ENCODE data around the gene TARS1.
"Not testable (repeated sequence)": the region's sequence is repeated elsewhere in the genome, so short reads cannot be mapped to it uniquely, and the experiment has no call there.

Gene TARS1

DNA sequence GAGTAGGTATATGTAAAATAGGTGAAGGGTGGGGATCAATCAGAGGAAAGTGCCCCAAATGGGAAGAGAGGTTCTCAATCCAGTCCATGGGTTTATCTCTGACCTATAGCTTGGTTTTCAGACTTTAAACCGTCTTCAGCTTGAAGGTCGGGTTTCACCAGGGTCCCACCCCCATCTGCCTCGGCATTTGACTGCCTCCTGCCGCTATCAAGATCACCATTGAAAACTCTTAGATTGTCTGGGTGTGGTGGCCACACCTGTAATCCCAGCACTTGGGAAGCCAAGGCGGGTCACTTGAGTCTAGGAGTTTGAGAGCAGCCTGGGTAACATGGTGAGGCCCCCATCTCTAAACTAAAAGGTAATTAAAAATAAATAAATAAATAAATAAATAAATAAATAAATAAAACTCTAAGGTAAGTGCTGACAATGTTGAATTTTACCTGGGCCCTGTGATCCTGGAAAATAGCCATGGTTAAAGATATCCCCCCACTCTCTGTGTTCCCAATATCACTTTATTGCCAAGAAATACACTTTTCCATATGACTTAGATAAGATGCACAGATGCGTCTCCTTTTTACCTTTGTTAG lies 48.8 kb downstream of the TARS1 start:
- DNase-seq, result no peak

DNA sequence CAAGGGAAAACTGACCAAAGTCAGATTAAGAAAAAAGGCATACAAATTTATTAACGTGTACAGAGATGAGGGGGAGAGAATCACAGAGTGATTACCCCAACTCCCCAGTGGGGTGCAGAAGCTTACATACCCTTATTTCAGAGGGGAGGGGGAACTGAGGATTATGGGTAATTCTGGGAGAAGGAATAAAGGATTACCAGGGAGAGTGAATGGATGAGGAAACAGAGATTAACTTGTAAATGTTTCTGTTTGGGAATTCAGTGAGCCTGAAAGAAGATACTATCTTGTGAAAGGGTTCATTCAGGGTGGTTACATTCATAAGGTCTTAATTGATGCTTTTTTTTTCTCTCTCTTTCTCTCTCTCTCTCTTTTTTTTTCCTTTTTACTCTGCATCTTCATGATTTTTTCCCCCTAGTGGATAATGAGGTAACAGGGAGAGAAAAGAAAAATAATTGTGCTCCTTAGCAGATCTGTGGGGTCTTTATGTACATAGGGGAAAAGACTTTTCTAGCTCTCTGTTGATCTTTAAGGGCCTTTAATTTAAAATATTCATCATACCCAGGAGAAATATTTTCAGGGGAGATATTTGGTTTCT lies 49.4 kb downstream of the TARS1 start:
- DNase-seq, result no peak

DNA sequence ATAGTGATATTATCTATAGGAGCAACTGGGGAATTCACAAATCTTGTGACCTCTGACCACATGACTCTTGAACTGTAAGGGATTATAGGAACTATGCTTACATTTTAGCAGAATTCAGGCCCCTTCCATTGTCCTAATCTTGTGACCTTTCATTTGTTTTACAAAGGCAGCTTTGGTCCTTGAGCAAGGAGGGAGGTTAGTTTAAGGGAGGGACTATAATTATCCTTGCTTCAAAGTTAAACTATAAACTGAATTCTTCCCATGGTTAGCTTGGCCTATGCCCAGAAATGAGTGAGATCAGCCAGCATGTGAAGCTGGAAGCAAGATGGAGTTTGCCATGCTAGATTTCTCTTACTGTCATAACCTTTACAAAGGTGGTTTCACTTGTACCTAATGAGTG lies 51.2 kb downstream of the TARS1 start:
- no peak for DNase-seq

DNA sequence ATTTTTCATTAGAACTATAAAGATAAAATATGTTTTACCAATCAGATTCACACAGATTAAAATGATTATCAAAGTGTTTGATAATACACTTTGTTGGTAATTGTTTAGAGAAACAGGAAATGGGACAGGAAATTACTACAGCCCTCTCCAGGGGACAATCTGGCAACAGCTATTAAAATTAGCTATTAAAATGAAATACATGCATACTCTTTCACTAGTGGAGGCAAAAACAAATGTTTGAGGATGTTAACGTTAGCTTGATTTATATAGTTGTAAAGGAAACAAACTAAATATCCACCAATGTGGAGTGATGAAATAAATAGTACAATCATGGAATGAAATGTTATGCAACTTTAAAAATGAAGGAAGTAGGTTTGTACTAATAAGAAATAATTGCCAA lies 53.7 kb downstream of the TARS1 start:
- DNase-seq, result no peak

GRCh38 chr5:33501260-33501659 lies 60.5 kb downstream of the TARS1 start:
- no peak for DNase-seq

DNA sequence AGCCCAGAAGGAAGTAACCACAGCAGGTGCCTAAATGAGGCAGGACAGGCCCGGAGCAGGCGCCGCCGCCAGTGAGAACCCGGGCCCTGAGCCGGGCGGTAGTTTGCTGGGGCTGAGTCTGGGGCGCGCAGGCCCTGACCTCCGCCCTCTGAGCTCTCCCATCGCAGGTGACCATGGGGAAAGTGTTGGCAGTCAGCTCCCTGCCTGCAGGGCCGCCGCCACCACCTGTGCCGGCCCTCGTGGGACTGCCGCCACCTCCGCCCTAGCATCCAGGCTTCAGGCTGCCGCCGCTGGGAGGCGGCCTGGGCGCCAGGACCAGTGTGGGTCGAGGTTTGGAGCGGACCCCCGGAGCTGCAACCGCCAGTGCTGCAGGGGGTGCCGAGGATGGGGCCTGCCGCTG lies 61.1 kb downstream of the TARS1 start:
- DNase-seq, result no peak

GRCh38 chr5:33504570-33504969 lies 63.8 kb downstream of the TARS1 start:
- DNase-seq, result no peak

DNA sequence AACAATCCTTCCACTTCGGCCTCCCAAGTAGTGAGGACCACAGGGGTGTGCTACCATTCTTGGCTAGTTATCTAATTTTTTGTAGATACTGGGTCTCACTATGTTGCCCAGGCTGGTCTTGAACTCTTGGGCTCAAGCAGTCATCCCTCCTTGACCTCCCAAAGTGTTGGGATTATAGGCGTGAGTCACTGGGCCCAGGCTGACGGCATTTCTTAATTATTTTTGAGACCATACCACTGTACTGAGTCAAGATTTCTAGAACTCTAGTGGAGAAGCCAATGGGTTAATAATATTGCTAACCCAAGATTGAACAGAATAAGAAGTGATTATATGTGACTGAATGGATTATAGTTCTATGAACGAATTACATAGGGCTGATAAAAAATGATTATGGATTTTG lies 66.7 kb downstream of the TARS1 start:
- no peak for DNase-seq

DNA sequence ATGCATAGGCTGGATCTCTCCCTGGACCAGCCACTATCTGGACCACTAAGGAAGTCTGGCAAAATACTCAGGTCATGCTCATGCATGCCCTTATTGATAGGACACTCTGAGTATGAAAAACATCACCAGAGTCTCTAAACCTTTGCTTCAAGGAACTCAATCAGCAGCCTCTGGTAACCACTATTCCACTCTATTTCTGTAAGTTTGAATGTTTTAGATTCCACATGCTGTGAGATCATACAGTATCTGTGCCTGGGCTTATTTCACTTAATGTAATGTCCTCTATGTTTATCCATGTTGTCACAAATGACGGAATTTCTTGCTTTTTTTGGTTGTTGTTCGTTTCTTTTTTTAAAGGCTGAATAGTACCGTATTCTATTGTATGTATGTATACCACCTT lies 68.3 kb downstream of the TARS1 start:
- DNase-seq, result no peak

GRCh38 chr5:33513462-33514185 lies 72.9 kb downstream of the TARS1 start:
- no peak for DNase-seq

DNA sequence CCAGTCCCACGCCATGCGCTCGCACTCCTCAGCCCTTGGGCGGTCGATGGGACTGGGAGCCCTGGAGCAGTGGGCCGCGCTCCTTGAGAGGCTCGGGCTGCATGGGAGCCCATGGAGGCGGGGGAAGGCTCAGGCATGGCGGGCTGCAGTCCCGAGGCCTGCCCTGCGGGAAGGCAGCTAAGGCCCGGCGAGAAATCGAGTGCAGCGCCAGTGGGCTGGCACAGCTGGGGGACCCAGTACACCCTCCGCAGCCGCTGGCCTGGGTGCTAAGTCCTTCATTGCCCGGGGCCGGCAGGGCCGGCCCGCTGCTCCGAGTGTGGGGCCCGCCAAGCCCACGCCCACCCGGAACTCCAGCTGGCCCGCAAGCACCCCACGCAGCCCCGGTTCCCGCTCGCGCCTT lies 74.6 kb downstream of the TARS1 start:
- not testable (repeated sequence) for DNase-seq

DNA sequence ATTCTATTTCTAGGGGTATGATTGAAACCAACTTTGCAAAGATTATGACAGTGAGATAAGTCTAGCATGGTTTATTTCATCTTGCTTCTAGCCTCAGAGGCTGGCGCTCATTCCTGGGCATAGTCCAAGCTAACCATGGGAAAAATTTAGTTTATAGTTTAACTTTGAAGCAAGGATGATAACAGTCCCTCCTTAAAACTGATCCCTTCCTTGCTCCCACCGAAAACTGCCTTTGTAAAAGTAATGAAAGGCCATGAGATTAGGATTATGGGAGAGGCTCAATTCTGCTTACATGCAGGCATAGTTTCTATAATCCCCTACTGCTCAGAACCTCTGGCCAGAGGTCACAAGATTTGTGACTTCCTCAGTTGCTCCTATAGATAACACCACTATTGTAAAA lies 75.7 kb downstream of the TARS1 start:
- DNase-seq, result no peak
